DMS53 (cell line): Measurements from ENCODE around the gene TRIM54.

Experiments used
- DNase-seq: peaks from one replicate; lab custom pipeline; 2025; lab: John Stamatoyannopoulos, UW

The TRIM54 gene, protein sequence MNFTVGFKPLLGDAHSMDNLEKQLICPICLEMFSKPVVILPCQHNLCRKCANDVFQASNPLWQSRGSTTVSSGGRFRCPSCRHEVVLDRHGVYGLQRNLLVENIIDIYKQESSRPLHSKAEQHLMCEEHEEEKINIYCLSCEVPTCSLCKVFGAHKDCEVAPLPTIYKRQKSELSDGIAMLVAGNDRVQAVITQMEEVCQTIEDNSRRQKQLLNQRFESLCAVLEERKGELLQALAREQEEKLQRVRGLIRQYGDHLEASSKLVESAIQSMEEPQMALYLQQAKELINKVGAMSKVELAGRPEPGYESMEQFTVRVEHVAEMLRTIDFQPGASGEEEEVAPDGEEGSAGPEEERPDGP

DNA sequence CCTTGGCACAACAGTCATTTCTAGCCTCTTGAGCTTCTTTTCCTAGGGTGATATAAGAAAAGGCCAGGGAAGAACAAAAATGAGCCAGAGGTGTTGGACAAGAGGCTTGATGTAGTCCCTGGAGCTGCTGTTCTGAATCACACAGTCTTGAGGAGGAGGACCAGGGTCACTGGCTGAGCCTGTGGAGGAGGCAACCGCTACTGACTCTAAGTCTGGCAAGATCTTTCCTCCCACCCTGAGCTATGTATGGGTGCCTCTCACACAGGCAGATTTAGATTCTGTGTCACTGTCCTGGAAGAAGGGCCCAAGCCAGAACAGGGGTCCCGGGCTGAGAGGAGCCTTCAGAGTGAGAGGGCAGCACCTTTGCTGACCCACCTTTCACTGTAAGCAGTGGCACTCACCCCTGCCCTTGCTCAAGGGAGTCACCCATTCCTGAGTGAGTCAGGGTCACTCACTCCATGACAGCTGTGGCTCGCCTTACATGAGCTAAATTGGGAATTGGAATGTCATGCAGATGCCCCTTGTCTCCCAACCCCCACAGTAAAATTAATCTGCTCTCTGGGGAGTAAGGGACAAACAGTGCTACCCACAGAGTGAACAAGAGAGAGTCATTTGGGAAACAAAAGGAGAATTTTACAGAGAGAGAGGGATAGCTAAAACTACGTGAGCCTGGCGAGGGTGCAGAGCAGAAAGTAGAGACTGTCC lies at the start of gene TRIM54:
Gene TRIM54 (plus strand): TSS at position 575 of the 705 bp plus-strand sequence. CDS start 303 bp downstream, outside the sequence.
- DNase-seq: no peak

DNA sequence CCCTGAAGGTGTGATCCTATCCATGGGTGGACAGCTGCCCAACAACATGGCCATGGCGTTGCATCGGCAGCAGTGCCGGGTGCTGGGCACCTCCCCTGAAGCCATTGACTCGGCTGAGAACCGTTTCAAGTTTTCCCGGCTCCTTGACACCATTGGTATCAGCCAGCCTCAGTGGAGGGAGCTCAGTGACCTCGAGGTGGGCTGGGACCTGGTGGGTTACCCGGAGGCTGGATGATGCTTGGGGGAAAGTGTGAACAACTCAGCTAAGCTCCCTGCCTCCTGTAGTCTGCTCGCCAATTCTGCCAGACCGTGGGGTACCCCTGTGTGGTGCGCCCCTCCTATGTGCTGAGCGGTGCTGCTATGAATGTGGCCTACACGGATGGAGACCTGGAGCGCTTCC lies 48.9 kb upstream of the TRIM54 start:
- DNase-seq: no peak

DNA sequence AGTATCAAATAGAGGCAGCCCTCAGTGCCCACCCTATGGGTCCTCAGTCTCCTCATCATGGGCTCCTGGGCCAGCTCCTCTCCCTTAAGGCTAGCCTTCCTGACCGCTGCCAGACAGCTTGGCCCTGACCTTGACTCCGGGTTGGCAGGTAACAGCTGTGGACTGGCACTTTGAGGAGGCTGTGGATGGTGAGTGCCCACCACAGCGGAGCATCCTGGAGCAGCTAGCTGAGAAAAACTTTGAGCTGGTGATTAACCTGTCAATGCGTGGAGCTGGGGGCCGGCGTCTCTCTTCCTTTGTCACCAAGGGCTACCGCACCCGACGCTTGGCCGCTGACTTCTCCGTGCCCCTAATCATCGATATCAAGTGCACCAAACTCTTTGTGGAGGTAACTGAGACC lies 46.1 kb upstream of the TRIM54 start:
- no peak for DNase-seq

DNA sequence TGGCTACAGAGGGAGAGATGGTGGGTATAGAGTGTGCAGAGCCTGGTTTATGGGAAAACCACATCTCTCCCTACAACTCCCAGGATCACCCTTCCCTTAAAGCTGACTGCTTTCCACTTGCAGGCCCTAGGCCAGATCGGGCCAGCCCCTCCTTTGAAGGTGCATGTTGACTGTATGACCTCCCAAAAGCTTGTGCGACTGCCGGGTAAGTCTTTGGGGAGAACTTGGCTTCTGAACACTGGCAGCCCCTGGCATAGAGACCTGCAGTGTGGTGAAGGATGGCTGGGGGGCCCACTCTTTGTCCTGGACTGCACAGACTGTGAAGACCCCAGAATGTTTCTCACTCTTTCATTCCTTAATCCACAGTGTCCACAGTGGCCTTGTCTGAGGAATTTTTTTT lies 45.6 kb upstream of the TRIM54 start:
- DNase-seq: no peak

DNA sequence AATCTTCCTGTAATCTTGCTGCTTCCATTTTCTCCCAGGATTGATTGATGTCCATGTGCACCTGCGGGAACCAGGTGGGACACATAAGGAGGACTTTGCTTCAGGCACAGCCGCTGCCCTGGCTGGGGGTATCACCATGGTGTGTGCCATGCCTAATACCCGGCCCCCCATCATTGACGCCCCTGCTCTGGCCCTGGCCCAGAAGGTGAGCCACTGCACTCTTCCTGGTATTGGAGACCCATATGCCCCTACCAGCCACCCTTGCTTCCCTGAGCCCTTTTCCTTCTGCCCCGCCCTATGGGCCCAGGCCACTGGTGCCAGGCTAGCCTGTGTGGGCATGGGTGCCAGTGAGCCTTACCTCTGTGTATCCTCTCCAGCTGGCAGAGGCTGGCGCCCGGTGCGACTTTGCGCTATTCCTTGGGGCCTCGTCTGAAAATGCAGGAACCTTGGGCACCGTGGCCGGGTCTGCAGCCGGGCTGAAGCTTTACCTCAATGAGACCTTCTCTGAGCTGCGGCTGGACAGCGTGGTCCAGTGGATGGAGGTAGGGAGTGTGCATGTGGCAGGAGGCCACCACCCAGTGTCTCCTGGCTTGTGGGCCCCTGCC lies 44.8 kb upstream of the TRIM54 start:
- no peak for DNase-seq

DNA sequence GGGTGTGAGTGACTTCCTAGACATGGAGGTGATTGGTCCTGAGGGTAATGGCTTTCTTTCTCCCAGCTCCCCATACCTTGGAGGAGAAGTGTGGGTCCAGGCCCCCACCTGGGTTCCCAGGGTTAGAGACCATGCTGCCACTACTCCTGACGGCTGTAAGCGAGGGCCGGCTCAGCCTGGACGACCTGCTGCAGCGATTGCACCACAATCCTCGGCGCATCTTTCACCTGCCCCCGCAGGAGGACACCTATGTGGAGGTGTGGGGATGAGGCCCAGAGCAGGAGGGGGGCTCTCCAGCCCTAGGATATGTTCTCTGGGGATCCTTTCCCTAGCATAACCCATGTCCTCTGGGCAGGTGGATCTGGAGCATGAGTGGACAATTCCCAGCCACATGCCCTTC lies 43.3 kb upstream of the TRIM54 start:
- DNase-seq: no peak

DNA sequence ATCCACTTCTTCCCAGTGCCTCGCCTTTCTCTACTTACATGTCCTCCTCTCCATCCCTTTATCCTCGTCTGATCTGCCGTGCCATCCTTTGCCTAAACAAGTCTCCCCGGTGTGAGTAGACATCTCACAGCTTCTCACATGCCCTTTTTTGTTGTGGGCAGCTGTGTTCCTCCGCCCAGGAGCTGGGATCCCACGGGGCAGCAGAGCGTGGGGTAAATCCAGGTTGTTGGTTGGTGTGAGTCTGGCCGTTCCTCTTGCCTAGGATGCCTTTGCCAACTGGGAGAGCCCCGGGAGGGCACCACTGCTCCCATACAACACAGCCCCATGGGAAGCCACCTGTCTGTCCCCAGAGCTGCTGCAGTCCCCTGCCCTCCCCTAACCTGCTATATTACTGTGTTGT lies 41.8 kb upstream of the TRIM54 start:
- no peak for DNase-seq

DNA sequence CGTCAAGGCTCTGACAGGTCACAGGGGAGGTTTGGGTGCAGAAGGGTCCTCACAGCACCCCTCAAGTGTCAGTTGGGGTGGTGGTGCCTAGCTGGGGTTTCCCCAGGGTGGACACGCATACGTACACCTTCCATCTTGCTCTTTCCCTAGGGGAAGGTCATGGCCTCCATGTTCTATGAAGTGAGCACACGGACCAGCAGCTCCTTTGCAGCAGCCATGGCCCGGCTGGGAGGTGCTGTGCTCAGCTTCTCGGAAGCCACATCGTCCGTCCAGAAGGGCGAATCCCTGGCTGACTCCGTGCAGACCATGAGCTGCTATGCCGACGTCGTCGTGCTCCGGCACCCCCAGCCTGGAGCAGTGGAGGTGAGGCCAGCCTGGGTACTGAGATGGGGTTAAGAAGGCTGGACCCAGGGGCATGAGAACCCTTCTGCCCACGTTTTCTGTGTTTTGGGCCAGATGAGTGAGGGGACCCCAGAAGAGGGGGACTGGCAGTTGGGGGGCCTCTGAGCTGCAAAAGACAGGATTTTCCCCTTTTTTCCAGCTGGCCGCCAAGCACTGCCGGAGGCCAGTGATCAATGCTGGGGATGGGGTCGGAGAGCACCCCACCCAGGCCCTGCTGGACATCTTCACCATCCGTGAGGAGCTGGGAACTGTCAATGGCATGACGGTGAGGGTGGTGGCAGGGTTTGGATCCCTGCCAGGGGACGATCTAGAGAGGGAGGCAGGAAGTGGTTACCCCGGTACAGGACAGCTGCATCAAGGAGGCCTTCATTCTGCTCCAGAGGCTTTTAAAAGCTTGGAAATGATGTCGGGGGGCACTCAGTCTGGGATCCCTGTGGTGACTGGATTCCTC lies 40.2 kb upstream of the TRIM54 start:
- DNase-seq: no peak

DNA sequence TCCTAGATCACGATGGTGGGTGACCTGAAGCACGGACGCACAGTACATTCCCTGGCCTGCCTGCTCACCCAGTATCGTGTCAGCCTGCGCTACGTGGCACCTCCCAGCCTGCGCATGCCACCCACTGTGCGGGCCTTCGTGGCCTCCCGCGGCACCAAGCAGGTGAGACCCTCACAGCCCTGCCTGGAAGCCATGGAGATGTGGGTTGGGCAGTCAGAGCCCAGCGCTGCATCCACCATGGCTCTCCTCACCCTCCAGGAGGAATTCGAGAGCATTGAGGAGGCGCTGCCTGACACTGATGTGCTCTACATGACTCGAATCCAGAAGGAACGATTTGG lies 39.6 kb upstream of the TRIM54 start:
- DNase-seq: no peak

DNA sequence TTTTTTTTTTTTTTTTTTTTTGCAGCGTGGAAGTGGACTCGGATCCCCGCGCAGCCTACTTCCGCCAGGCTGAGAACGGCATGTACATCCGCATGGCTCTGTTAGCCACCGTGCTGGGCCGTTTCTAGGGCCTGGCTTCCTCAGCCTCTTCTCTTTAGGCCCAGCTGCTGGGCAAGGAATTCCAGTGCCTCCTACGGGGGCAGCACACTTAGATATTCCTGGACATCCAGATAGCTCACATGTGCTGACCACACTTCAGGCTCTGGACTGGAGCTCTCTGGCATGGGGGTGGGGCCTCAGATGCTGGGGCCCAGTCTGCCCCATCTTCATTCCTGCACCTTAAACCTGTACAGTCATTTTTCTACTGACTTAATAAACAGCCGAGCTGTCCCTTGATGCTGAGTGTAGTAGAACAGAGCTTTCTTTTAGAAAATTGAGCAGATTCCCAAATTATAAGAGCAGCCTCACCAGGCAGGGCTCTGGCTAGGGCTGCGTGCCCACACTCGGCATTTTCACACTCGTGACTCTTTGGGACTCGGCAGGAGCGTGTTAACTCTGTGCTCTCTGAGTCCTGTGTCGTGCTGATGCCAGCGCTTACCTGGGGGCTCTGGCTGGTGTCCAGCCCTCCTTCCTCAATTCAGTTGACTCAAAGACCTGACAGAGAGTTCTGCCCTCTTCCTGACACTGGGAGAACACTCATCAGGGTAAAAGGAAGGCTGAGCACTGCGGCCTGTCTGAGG lies 38.7 kb upstream of the TRIM54 start:
- DNase-seq: no peak

DNA sequence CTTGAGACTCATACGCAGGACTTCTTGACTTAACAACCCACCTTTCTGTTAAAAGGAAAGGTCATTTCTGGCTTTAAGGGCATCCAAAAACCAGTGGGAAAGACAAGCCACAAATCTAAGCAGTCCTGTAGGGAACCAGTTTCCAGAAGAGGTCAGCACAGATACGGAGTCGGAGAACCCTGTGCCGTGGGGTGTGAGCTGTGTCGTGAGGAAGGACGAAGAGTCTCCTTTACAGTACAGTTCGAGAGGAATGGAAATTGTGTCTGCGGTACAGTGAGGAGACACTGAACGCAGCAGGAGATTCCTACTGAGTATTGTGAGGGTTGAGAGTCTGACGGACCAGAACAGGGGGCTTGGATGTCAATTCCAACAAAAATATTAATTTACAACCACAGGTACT lies 37.1 kb upstream of the TRIM54 start:
- no peak for DNase-seq

DNA sequence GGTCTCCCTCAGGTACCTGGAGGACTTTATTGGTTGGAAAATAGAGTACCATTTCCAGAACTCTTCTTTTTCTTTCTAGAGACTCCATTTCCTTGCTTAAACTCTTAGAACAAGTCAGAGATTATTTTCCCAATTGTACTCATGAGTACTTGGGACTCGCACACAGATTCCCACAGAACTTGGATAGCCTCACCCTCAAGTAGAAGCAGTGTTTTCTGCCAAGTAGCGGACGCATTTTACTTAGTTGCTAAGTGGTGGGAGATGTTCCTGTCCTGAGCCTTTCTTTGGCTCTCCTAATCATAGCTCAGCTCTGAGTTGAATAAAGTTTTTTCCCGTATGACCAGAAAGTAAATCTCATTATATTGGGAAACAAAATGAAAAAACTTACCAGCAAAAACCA lies 36.6 kb upstream of the TRIM54 start:
- no peak for DNase-seq

DNA sequence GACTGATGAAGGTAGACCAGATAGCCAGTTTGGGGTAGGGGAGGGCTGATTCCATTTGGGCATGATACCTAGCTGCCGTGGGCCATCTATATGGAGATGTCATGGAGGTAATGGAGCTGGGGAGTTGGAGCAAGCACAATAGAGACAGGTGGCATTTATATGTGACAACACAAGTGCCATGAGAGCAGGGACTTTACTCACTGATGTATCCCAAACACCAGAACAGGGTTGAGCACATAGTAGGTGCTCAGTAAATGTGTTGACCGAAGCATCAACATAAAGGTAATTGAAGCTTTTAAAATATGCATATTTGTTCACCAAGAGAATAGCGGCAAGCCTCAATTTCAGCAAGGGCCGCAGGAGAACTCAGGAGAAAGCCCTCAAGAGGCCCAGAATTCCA lies 34.3 kb upstream of the TRIM54 start:
- DNase-seq: no peak

DNA sequence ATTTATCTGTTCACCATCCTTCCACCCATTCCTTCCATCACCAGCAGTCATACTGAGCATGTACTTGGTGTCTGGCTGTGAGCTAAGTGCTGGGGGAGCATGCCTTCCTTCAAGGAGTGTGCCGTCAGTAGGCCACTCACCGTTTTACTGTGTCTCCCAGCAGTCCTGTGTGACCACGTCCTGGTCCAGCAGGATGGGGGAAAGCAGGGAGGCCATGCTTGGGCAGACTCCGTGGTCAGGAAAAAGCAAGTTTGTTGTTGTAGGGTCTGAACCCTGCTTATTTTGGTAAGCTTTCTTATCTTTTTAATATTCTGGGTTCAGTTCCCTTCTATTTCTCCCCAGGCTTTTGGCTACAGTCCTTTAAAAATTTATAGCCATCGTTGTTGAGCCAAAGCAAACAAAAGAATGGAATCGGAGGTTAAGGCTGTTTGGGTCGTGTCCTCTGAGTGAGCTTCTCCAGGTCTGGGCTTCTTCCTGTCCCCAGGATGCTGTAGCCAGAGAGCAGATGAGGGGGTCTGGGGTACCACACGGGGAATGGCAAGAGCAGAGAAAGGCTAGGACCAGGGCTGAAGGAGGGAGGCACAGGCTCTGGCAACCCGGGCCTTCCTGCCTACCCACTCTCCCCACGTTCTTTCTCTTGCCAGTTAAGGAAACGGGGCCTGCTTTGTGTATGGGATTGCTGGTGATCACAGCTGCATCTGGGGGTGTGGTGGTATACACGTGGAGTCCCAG lies 32.9 kb upstream of the TRIM54 start:
- DNase-seq: no peak

DNA sequence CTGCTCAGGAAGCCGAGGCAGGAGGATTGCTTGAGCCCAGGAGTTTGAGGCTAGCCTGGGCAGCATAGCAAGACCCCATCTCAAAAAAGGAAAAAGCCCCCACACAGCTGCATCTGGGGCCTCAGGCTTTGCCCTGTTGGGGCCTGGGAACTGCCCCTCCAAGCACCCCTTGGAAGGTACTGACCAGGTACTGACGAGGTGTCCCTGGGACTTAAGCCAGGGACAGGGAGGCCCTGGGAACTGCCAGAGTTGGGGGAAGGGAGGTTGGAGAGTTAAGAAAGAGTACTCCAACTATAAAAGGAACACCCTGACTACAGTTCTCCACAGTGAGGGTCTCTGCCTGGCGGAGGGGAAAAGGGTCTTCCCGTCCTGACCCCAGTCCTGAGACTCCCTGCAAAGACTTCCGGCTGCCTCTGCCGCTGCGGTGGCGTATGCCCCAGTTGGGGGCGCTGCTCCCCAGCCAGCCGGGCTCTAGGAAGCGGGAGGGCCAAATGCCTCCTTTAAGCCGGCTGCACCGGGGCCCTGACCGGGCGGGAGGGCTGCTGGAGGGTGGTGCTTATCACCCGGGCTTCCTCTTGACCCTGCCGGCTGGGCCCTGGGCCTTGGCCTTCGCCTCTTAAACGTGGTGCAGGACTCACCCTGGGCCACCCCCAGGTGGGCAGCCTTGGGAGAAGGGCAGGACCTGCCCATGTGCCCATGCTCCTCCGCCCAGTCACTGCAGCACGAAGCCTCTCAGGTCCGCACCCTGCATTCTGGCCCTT lies 32.2 kb upstream of the TRIM54 start:
- DNase-seq: peak; percentile 78

DNA sequence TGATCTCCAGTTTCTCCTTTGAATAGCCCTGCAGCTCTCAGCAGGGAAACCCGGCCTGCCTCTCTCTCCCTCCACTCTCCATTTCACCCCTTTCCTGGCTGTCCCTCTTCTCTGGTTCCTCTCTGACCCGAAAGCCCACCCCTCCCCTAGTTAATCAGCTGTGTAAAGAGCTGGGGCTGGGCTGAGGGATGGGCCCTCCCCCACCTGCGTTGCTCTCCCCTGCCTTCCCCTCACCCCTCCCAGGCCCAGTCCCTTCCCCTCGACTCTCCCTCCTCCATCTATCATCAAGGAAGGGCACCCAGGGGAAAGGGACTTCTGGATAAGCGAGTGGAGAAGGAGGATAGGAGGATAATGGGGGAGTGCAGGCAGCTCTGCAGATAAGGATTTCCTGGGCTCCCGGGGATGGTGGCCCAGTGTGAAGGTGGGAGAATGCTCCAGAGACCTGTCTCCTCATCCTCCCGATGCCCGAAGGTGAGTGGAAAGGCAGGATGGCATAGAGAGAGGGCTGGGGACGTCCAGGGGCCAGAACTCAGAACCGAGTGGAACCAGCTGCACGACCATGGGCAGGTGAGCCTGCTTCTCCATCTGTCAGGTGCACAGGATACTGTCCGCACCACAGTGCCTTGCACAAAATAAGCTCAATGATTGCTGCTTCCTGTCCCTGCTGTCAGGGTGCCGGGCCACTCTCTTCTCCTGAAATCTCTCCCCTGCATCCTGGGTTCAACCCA lies 31.4 kb upstream of the TRIM54 start:
- DNase-seq: no peak

DNA sequence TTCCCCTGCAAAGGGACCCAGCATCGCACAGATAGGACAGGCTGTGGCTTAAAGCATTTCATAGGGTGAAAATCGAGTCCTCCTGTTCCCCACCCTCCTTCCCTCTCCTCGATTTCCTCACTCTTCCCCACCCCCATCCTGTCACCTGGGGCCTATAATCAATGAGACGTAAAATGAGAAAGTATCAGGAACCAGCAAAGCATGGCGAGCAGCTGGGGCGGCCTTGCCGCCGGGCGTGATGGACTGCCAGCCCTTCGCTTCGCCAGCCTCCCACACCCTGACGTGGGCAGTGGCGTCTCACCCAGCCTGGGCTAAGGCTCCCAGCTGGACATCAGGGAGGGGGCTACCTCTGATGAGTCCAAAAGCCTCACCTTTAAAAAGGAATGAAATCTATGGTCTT lies 30.5 kb upstream of the TRIM54 start:
- no peak for DNase-seq

DNA sequence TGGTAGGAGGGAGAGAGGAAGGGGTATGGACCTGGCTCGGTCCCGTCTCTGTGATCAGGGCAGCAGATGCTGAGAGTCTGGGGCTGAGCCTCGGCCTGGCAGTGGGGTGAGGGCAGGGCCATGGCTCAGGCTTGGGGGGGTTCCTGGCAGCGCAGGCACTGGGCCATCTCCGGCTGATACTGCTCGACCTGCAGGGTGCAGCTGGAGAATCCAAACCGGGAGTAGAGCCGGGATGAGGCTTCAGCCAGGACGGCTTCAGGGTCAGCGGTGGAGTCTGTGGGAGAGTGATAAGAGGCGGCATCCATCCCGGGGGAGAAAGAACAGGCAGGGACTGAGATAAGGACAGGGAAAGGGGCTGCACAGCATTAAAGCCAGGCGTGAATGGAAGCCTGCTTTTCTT lies 27.0 kb upstream of the TRIM54 start:
- no peak for DNase-seq

DNA sequence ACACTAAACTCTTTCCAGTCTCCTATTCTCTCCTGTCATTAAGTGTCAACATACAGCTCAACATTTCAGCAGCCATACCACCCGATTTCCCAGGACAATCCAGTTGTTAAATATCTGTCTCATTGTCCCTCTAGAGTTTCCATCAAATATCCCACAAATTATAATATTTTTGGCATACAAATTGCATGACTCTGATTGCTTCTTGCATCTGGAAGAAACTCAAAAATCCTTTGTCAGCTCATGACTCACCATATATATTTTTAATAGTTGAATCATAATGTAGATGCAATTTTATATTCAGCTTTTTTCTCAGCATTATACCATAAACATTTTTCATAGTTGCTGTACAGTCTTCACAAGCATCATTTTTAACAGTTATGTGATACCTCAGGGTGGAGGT lies 26.6 kb upstream of the TRIM54 start:
- no peak for DNase-seq
